CD14-positive monocyte (primary cell): ENCODE data around the gene PMEPA1. TPM values are rescaled to one million over a fixed set of nuclear protein-coding genes. Genes with fewer than 3 reads are reported as not detected.

Experiments used
- DNase-seq, 3 donors: peaks; one replicate each; pipeline ENCODE4 v3.0.0-alpha.2; 2011 to 2022
- H2AFZ ChIP-seq: 2 replicates; pipeline ENCODE4 v1.6.0; 2012; ENCODE audit warnings: mild to moderate bottlenecking, low read depth, low read length, inconsistent platforms; ENCODE audit not compliant: insufficient read depth, poor library complexity, severe bottlenecking
- H3K27ac ChIP-seq, 2 donors: 1 replicate in 1 of 2; 2 replicates in 1 of 2; pipeline ENCODE4 v1.5.1; 2012 to 2013; ENCODE audit warnings: low read length in 2 of 2, control low read depth in 1 of 2, inconsistent platforms in 1 of 2, low read depth in 1 of 2, mild to moderate bottlenecking in 1 of 2
- H3K27me3 ChIP-seq, 2 donors: one replicate each; pipeline versions ENCODE4 v1.6.0 to v1.6.1; 2011 to 2013; ENCODE audit warnings: low read length in 2 of 2; ENCODE audit not compliant: control insufficient read depth in 2 of 2, insufficient read depth in 2 of 2
- H3K36me3 ChIP-seq, 2 donors: replicated peaks in 1 of 2; 1 replicate in 1 of 2; 2 replicates in 1 of 2; pipeline versions ENCODE4 v1.5.1 to v1.6.1; 2012 to 2013; ENCODE audit warnings: low read length in 2 of 2, control low read depth in 1 of 2, inconsistent platforms in 1 of 2, mild to moderate bottlenecking in 1 of 2; ENCODE audit not compliant: insufficient read depth in 2 of 2, control insufficient read depth in 1 of 2
- H3K4me1 ChIP-seq, 2 donors: 1 replicate in 1 of 2; 2 replicates in 1 of 2; pipeline versions ENCODE4 v1.5.1 to v1.6.1; 2012 to 2013; ENCODE audit warnings: low read length in 2 of 2, control low read depth in 1 of 2, inconsistent platforms in 1 of 2, mild to moderate bottlenecking in 1 of 2, moderate library complexity in 1 of 2; ENCODE audit not compliant: insufficient read depth in 2 of 2, control insufficient read depth in 1 of 2
- H3K4me2 ChIP-seq: replicated peaks from 2 replicates; pipeline ENCODE3; 2012; ENCODE audit warnings: low read length, moderate library complexity, mild to moderate bottlenecking; ENCODE audit not compliant: poor library complexity, severe bottlenecking; ENCODE audit errors: extremely low read depth
- H3K4me3 ChIP-seq, 3 experiments: fragments of 200-600 bp in 1 of 3; sonication (generic) in 1 of 3; replicated peaks in 1 of 3; 1 replicate in 2 of 3; 2 replicates in 1 of 3; pipeline ENCODE4 v1.5.1; 2011 to 2013; ENCODE audit warnings: low read length in 3 of 3, mild to moderate bottlenecking in 3 of 3, control low read depth in 2 of 3, low read depth in 2 of 3, inconsistent platforms in 1 of 3, moderate library complexity in 1 of 3
- H3K79me2 ChIP-seq: 2 replicates; pipeline ENCODE4 v1.6.0; 2012; ENCODE audit warnings: mild to moderate bottlenecking, control low read depth, inconsistent platforms, low read length, moderate library complexity; ENCODE audit not compliant: insufficient read depth
- H3K9ac ChIP-seq: 2 replicates; pipeline ENCODE4 v1.6.0; 2017; ENCODE audit warnings: low read length, mild to moderate bottlenecking; ENCODE audit not compliant: insufficient read depth, poor library complexity, severe bottlenecking
- H3K9me3 ChIP-seq, 2 donors: replicated peaks in 1 of 2; 1 replicate in 1 of 2; 2 replicates in 1 of 2; pipeline versions ENCODE4 v1.5.1 to v1.6.1; 2012 to 2013; ENCODE audit warnings: low read length in 2 of 2, control low read depth in 1 of 2; ENCODE audit not compliant: control insufficient read depth in 1 of 2, insufficient read depth in 1 of 2
- H4K20me1 ChIP-seq: 2 replicates; pipeline ENCODE4 v1.6.0; 2012; ENCODE audit warnings: mild to moderate bottlenecking, low read length, control low read depth, moderate library complexity; ENCODE audit not compliant: insufficient read depth
- H3K27ac Mint-ChIP-seq, 7 donors: one replicate each; pipeline ENCODE4 v1.8.0; 2020; ENCODE audit warnings: mild to moderate bottlenecking in 7 of 7, mixed read lengths in 7 of 7, moderate library complexity in 6 of 7, inconsistent platforms in 2 of 7
- H3K27me3 Mint-ChIP-seq, 3 donors: one replicate each; pipeline ENCODE4 v1.8.0; 2021 to 2022; ENCODE audit warnings: low read depth in 3 of 3, mild to moderate bottlenecking in 3 of 3, mixed read lengths in 3 of 3, moderate library complexity in 3 of 3, inconsistent platforms in 1 of 3
- H3K36me3 Mint-ChIP-seq, 2 donors: one replicate each; pipeline ENCODE4 v1.8.0; 2020; ENCODE audit warnings: mixed read lengths in 2 of 2, inconsistent platforms in 1 of 2, mild to moderate bottlenecking in 1 of 2
- H3K4me1 Mint-ChIP-seq: one replicate; pipeline ENCODE4 v1.8.0; 2020; ENCODE audit warnings: mild to moderate bottlenecking, mixed read lengths
- H3K4me3 Mint-ChIP-seq, 2 donors: one replicate each; pipeline ENCODE4 v1.8.0; 2020; ENCODE audit warnings: mild to moderate bottlenecking in 2 of 2, mixed read lengths in 2 of 2, moderate library complexity in 1 of 2
- H3K9me3 Mint-ChIP-seq, 7 donors: one replicate each; pipeline ENCODE4 v1.8.0; 2020 to 2022; ENCODE audit warnings: mixed read lengths in 7 of 7, mild to moderate bottlenecking in 6 of 7, moderate library complexity in 6 of 7, inconsistent platforms in 2 of 7
- WGBS: methylation state at CpG from one replicate; pipeline ENCODE4 v1.1.5; 2013; ENCODE audit warnings: missing lambda C conversion rate; ENCODE audit not compliant: insufficient coverage; 5-methylcytosine and 5-hydroxymethylcytosine counted together
- intact Hi-C, 2 donors: fragments of 100-400 bp; cut with micrococcal nuclease; formaldehyde crosslinking; loops; one replicate each; pipeline versions ENCODE4 v1.15.0 to v1.15.1; 2023
- polyA plus RNA-seq, 3 donors: library from polyadenylated mRNA; depleted of rRNA in 1 of 3; unstranded in 2 of 3; stranded (reverse) in 1 of 3; fragments of 300-500 nt in 2 of 3; fragments of >200 nt in 1 of 3; fragmentation: Illumina TruSeq in 2 of 3; gene quantifications; 1 replicate in 2 of 3; 2 replicates in 1 of 3; pipeline ENCODE4 v1.2.3, GENCODE V29; 2012 to 2021
- TF ChIP-seq, protein P1 (sequence below): fragments of 200-600 bp; IDR thresholded peaks from one replicate; pipeline ENCODE4 v1.8.0; 2022; ENCODE audit warnings: antibody characterized with exemption, mild to moderate bottlenecking

Gene PMEPA1
- polyA plus RNA-seq, 3 donors = 0.12 to 0.73 (median 0.59) TPM

DNA sequence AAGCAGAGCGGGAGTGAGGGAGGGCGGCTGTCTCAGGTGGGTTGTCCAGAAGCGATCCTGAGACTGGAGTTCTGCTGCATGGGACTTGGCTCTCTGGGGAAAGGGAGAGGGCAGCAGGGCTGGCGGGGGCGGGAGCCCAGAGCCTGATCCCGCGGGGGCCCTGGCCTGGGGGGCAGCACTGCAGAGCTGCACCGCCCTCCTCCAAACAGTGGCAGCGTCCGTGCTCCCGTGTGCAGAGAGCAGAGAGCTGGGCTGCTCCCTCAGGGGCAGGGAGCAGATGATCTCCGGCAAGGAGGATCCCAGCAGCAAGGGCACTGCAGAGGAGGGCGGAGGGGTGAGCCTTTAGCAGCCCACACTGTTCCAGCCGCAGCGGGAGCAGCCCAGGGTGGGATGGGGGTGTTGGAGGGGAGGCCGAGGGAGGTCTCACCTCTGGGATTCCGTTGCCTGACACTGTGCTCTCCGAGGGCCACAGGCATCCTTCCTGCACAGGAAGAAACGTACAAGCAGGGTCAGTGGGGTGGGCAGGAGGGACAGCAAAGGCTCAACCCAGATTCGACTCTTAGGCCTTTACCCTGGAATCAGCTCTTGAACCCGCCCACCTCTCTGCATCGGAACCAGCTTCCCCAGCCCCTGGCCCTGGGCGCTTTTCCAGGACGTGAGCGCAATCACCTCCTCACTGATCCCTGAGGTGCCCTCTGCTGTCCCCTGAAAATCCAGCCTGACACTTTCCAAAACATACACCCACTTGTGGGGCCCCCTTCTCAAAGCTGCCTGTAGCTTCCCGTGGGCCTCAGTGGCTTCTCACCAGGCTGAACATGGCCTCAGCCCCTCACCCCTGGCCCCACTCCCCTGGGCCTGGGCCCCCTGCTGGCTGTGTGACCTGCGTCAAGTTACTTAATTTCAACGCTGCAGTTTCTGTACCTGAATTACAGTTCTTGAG, 56.9 kb downstream of the PMEPA1 start:
- no peak overlapping the region for H2AFZ ChIP-seq
- H3K4me3 Mint-ChIP-seq = no peak overlapping the region
- 93% methylated on average over 23 of the region's 28 CpGs for WGBS
- H3K27me3 Mint-ChIP-seq = peaks cover 5 to 13% (median 9%) of the 10 kb centered on the region in 3 donors
- no peak for DNase-seq
- no peaks in the 10 kb centered on the region for H3K27me3 ChIP-seq
- no peaks in the 10 kb centered on the region for H3K9me3 ChIP-seq
- H3K9ac ChIP-seq = no peak overlapping the region
- H3K4me1 ChIP-seq = no peaks in the 10 kb centered on the region
- no peaks in the 10 kb centered on the region for H3K79me2 ChIP-seq
- H3K9me3 Mint-ChIP-seq = peaks cover 0 to 2% (median 0%) of the 10 kb centered on the region in 7 donors
- no peak overlapping the region for H3K4me3 ChIP-seq
- H3K36me3 ChIP-seq = no peaks in the 10 kb centered on the region
- intact Hi-C loops = loop anchor here in 1 of 2 donors (5.0 to 10.0 kb wide), 2 partner anchors 56 to 522 kb away; no protein-coding TSS in a partner anchor
- H3K27ac Mint-ChIP-seq = no peak overlapping the region
- H3K4me1 Mint-ChIP-seq = peaks cover 3% of the 10 kb centered on the region
- no peak overlapping the region for H3K4me2 ChIP-seq
- TF ChIP-seq, protein P1, sequence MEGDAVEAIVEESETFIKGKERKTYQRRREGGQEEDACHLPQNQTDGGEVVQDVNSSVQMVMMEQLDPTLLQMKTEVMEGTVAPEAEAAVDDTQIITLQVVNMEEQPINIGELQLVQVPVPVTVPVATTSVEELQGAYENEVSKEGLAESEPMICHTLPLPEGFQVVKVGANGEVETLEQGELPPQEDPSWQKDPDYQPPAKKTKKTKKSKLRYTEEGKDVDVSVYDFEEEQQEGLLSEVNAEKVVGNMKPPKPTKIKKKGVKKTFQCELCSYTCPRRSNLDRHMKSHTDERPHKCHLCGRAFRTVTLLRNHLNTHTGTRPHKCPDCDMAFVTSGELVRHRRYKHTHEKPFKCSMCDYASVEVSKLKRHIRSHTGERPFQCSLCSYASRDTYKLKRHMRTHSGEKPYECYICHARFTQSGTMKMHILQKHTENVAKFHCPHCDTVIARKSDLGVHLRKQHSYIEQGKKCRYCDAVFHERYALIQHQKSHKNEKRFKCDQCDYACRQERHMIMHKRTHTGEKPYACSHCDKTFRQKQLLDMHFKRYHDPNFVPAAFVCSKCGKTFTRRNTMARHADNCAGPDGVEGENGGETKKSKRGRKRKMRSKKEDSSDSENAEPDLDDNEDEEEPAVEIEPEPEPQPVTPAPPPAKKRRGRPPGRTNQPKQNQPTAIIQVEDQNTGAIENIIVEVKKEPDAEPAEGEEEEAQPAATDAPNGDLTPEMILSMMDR = no peak
- no peak overlapping the region for H3K27ac ChIP-seq
- H3K36me3 Mint-ChIP-seq = no peaks in the 10 kb centered on the region
- H4K20me1 ChIP-seq = no peaks in the 10 kb centered on the region

DNA sequence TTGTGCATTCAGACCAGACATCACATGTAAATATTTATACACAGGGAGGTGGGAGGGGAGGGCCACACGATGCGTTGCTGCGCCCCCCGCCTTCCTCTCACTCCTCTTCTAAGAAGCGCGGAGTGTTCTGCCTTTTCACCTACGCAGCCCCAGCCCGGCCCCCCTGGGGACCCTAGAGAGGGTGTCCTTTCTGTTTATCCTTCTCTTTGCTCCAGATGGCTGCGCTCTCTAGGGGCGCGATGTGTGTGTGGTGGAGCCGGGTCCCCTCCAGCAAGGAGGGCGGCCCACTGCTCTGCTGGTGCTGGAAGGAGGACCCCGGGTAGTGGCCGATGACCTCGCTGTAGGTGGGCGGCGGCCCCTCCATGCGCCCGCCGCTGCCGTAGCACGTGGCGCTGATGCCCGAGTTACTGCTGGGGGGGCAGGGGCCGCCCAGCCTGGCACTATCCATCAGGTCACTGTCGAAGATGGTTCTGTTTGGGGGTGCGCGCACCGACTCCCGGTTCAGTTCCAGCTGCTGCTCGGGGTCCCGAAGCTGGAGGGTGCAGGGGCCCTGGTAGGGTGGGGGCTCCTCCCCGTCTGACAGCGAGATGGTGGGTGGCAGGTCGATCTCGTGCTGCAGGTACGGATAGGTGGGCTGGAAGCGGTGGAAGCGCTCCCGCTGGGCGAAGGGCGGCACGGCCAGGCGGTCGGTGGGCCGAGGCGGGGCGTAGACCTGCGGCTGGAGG, 57.8 kb downstream of the PMEPA1 start:
- H3K27ac Mint-ChIP-seq = no peak overlapping the region
- DNase-seq = no peak

More for the DNA sequence above, 57.8 kb downstream of the PMEPA1 start:
- Mint-ChIP-seq H3K4me3 (no peak overlapping the region), H3K4me1 (peaks cover 3% of the 10 kb centered on the region), H3K27me3 (peaks cover 5 to 15% (median 9%) of the 10 kb centered on the region in 3 donors), H3K36me3 (no peaks in the 10 kb centered on the region), H3K9me3 (peaks cover 0 to 2% (median 0%) of the 10 kb centered on the region in 7 donors)
- 97% methylated on average over 41 of the region's 50 CpGs for WGBS
- H3K9ac ChIP-seq = no peak overlapping the region
- H3K27ac ChIP-seq = no peak overlapping the region
- intact Hi-C loops = loop anchor here in 1 of 2 donors (5.0 to 10.0 kb wide), 2 partner anchors 55 to 523 kb away; no protein-coding TSS in a partner anchor
- H2AFZ ChIP-seq = no peak overlapping the region
- H3K4me2 ChIP-seq = no peak overlapping the region
- no peaks in the 10 kb centered on the region for H3K36me3 ChIP-seq
- no peaks in the 10 kb centered on the region for H3K27me3 ChIP-seq
- TF ChIP-seq, protein P1 = no peak
- H3K9me3 ChIP-seq = no peaks in the 10 kb centered on the region
- no peaks in the 10 kb centered on the region for H3K79me2 ChIP-seq
- no peaks in the 10 kb centered on the region for H4K20me1 ChIP-seq
- H3K4me3 ChIP-seq = no peak overlapping the region
- no peaks in the 10 kb centered on the region for H3K4me1 ChIP-seq
